Vagina (tissue), 2 donors: ENCODE data around the gene ADGRL3.

ENCODE experiments used
- POLR2A ChIP-seq, 2 donors: fragments of 450-650 bp; IDR thresholded peaks; one replicate each; pipeline ENCODE4 v1.6.1; 2017; ENCODE audit warnings: antibody characterized with exemption in 2 of 2, mild to moderate bottlenecking in 2 of 2, moderate library complexity in 2 of 2
- POLR2AphosphoS5 ChIP-seq, 2 donors: sonication (generic); formaldehyde crosslinking; IDR thresholded peaks; one replicate each; pipeline ENCODE4 v1.9.0; 2017; ENCODE audit warnings: antibody characterized with exemption in 2 of 2, mild to moderate bottlenecking in 2 of 2, low read depth in 1 of 2; ENCODE audit not compliant: insufficient read depth in 1 of 2

DNA sequence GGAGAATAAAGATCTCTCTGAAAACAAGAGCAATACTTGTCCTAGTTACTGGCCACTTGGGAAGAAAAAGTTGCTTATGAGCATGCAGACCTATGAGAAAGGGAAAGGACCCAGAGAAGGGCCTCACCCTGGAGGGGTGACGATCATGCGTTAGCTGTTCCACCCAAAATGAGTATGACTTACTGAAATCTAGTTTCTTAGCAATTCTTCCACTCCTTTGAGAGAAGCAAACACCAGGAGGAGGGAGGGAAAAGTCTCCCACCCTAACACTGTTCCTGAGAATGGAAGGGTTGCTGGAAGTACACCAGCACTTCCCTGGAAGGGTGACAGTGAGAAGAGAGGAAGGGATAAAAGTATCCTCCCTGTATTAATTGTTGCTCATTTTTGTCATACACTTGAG is 107.9 kb downstream of the ADGRL3 start:
- TF ChIP-seq POLR2A (IDR thresholded peaks at IDR 0.05): no peak
- TF ChIP-seq POLR2AphosphoS5 (IDR thresholded peaks at IDR 0.05; ENCODE audit: insufficient read depth in 1 of 2, low read depth in 1 of 2): no peak
